Measurements from ENCODE around the gene SIDT2. TPM values are rescaled to one million over a fixed set of nuclear protein-coding genes. Genes with fewer than 3 reads are reported as not detected.

The SIDT2 gene
- total and polyA plus RNA-seq, 2 of the 13 experiments (the other 11 are each of a cell fraction or from before 2014, with no cell fraction given), result 11.5 to 28.0 TPM

DNA sequence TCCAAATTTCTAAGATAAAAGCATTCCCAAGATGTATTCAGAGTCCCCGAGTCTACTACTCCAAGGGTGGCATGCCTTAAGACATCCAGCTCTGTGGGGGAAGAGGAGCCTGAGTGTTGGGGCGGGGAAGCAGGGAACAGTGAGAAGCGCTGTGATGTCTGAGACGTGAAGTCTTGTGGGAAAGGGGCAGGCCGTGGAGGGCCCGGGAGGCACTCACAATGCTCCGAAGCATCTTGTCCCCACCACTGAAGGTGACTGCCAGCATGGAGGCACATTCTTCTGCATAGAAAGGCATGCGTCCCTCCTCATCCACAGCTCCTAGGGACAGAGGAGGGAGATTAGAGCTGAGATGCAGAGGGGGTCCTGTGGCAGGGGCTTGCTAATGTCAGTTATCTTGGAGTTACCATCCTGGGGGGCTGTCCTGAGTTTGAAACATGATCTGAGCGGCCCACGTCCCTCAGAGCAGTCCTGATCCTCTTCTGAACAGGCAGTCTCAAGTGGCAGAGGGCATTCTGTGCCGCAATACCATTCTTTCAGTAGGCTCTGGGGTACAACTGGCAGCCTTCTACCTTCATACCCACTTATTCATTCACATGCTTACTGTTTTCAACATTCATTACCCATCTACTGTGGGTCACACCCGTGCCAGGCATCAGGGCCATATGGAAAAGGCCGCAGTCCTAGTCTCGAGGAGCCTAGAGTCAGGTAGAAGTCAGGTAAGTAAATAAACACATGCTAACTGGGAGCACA is 44.6 kb downstream of the SIDT2 start:
- intact Hi-C loops (cut with micrococcal nuclease; ENCODE audit: unreplicated experiment), result loop anchor here (10.0 kb wide), 1 partner anchor 118 kb away; no protein-coding TSS in a partner anchor
- H3K79me2 ChIP-seq (ENCODE audit: insufficient read depth, low read length), result no peaks in the 10 kb centered on the region
- no peak overlapping the region for H3K9ac ChIP-seq (ENCODE audit: insufficient read depth, low read depth, low read length)
- in situ Hi-C loops (cut with HindIII; ENCODE audit: extremely low pct_ligation_motif_present, low pct_unique_long_range_greater_than_20kb), result loop anchor here (5.0 kb wide), 1 partner anchor 41 kb away; no protein-coding TSS in a partner anchor
- H3K4me2 ChIP-seq (ENCODE audit: low read depth, low read length), result no peak overlapping the region
- H3K27ac ChIP-seq (ENCODE audit: extremely low read length, insufficient read depth, low read length), result no peak overlapping the region
- peaks cover 2 to 21% of the 10 kb centered on the region in 2 experiments; a peak in 3 of 5 replicates for H3K36me3 ChIP-seq (replicated peaks in 1 of 2; ENCODE audit: control insufficient read depth in 1 of 2, insufficient read depth in 2 of 2, low read length in 2 of 2)
- POLR2A ChIA-PET, result no interaction called here
- peaks cover 16% of the 10 kb centered on the region for H3K4me1 ChIP-seq (ENCODE audit: insufficient read depth, low read length)
- H2AFZ ChIP-seq (ENCODE audit: low read length), result no peak overlapping the region
- H4K20me1 ChIP-seq (ENCODE audit: insufficient read depth, low read length), result no peaks in the 10 kb centered on the region
- TF ChIP-seq CAMTA2 (CRISPR knock-in tag; IDR thresholded peaks at IDR 0.05; ENCODE audit: borderline replicate concordance), result no peak
- no peak for TF ChIP-seq KLF16 (CRISPR knock-in tag; IDR thresholded peaks at IDR 0.05)
- no peak for TF ChIP-seq ZC3H13 (CRISPR knock-in tag; IDR thresholded peaks at IDR 0.05)
- no peak for TF ChIP-seq JUNB (CRISPR knock-in tag; IDR thresholded peaks at IDR 0.05; ENCODE audit: borderline replicate concordance)
- no peak for TF ChIP-seq ZNF367 (CRISPR knock-in tag; IDR thresholded peaks at IDR 0.05; ENCODE audit: borderline replicate concordance)
- no peak for TF ChIP-seq ELF1 (CRISPR knock-in tag; IDR thresholded peaks at IDR 0.05)
- TF ChIP-seq, protein P1, sequence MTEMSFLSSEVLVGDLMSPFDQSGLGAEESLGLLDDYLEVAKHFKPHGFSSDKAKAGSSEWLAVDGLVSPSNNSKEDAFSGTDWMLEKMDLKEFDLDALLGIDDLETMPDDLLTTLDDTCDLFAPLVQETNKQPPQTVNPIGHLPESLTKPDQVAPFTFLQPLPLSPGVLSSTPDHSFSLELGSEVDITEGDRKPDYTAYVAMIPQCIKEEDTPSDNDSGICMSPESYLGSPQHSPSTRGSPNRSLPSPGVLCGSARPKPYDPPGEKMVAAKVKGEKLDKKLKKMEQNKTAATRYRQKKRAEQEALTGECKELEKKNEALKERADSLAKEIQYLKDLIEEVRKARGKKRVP (CRISPR knock-in tag; IDR thresholded peaks at IDR 0.05), result no peak
- no peak for TF ChIP-seq ZNF383 (CRISPR knock-in tag; IDR thresholded peaks at IDR 0.05; ENCODE audit: borderline replicate concordance)
- no peak for TF ChIP-seq FLYWCH1 (CRISPR knock-in tag; IDR thresholded peaks at IDR 0.05)
- TF ChIP-seq ZSCAN30 (CRISPR knock-in tag; IDR thresholded peaks at IDR 0.05), result no peak
- TF ChIP-seq ZSCAN31 (CRISPR knock-in tag; IDR thresholded peaks at IDR 0.05; ENCODE audit: low read depth), result no peak
- TF ChIP-seq CEBPG (CRISPR knock-in tag; IDR thresholded peaks at IDR 0.05), result no peak
- TF ChIP-seq, protein P2, sequence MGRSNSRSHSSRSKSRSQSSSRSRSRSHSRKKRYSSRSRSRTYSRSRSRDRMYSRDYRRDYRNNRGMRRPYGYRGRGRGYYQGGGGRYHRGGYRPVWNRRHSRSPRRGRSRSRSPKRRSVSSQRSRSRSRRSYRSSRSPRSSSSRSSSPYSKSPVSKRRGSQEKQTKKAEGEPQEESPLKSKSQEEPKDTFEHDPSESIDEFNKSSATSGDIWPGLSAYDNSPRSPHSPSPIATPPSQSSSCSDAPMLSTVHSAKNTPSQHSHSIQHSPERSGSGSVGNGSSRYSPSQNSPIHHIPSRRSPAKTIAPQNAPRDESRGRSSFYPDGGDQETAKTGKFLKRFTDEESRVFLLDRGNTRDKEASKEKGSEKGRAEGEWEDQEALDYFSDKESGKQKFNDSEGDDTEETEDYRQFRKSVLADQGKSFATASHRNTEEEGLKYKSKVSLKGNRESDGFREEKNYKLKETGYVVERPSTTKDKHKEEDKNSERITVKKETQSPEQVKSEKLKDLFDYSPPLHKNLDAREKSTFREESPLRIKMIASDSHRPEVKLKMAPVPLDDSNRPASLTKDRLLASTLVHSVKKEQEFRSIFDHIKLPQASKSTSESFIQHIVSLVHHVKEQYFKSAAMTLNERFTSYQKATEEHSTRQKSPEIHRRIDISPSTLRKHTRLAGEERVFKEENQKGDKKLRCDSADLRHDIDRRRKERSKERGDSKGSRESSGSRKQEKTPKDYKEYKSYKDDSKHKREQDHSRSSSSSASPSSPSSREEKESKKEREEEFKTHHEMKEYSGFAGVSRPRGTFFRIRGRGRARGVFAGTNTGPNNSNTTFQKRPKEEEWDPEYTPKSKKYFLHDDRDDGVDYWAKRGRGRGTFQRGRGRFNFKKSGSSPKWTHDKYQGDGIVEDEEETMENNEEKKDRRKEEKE (IDR thresholded peaks at IDR 0.05), result no peak
- ATAC-seq, result no peak
- no peak for FAIRE-seq
- H3K4me3 ChIP-seq (replicated peaks in 1 of 3; ENCODE audit: insufficient read depth in 1 of 3, low read depth in 2 of 3, low read length in 3 of 3), result no peak overlapping the region
- WGBS (ENCODE audit: low lambda C conversion rate), result 96% methylated on average over 12 of the region's 14 CpGs
- H3K27me3 ChIP-seq (ENCODE audit: control insufficient read depth in 1 of 2, insufficient read depth in 2 of 2, low read length in 2 of 2), result no peaks in the 10 kb centered on the region
- DNase-seq (ENCODE audit: low spot score), result no peak
- no peaks in the 10 kb centered on the region for H3K9me3 ChIP-seq (ENCODE audit: low read length)
- CTCF ChIA-PET (ENCODE audit: low intra/inter-chr PET ratio, low total read pairs), result no interaction called here
- no TSS peak for BruUV-seq (replicated peaks)

Data from HepG2 (cell line).